HG03575 (cell line): ENCODE measurements around the gene SCNN1B.
"Not testable (repeated sequence)": the region's sequence is repeated elsewhere in the genome, so short reads cannot be mapped to it uniquely, and the experiment has no call there.

ENCODE experiments used
- ATAC-seq: cut with Tn5 transposase; IDR thresholded peaks from one replicate; pipeline ENCODE4 v1.9.1; 2021; ENCODE audit not compliant: unreplicated experiment, insufficient number of reproducible peaks, low FRiP score; ENCODE audit errors: extremely low read depth

The SCNN1B gene

DNA sequence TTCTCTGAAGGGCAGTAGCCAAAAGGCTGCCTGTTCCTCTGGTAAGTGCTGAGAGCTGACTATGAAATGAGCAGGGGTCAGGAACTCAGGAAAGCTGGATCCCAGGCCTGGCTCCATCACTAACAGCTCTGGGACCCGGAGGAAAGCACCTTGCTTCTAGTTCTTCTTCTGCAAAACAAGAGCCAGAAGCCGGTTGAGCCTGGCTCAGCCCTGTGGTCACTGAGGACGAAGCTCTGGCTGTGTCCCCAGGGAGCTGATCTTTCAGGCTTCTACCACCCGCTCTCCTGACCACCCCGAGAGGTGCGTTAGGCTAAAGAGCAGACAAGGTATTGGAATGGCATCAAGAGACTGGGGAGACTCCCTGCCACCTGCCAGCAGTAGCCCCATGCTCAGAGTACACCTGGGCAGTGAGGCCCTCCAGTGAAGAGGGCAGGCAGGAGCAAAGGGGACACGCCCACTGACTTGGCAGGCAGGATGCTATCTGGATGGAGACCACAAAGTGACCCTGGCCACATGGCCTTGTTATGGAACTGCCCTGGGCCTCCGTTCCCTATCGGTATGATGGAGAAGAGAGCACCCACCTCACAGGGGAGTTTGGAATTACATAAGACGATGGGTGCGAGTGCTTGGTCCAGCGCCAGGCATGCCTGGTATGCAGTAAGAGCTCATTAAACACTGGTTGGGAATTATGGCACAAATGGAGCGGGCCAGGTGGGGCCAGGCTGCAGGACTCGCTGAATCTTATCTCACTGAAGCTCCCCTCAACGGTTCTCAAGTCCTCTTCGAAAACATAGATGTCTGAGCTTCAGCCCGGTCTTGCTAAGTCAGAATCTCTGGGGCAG lies 89.5 kb downstream of the SCNN1B start:
- ATAC-seq: no peak

DNA sequence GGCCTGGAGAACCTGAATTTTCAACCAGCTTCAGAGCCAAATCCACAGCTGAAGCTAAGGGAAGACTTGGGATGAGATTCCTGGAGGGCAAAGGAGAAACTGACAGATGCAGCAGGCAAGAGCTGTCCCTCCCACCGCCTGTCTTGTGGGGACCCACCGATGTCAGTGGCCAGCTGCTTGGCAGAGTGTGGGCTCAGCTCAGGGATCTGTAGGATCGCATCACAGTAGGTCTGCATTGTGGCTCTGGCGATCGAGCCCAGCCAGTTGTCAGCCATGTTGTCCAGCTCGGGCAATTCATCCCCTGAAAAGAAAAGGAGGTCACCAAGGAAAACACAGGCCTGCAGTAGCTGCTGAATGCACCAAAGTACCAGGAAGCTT lies 90.1 kb downstream of the SCNN1B start:
- ATAC-seq: no peak

DNA sequence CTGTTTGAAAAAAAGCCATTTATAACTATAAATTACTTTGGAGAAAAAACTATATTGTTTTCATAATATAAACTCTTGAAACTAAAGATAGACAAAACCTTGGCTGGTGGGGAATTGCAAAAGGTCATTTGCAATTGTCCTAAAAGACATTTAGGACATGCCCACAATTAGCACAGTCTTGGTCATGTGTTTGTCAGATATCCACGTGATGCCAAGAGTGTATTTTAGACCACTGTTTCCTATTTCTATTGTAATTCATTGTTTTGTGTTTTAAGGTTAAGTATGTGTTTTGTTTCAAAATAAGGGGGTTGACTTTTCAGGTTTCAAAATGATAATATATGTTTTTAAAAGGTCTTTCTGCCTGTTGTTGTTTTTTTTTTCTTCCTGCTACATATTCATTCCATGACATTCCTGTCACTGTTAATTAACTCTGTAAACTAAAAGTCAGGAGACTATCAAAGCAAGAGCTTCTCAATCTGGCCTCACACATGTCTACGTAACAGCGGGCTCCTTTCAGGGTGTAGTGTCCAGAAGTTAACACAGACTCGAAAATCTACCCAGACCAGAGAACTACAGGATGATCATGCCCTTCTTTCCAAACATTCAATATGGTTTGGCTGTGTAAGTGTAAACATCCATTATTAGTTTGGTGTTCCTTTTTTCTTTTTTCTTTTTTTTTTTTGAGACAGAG lies 92.2 kb downstream of the SCNN1B start:
- no peak for ATAC-seq

DNA sequence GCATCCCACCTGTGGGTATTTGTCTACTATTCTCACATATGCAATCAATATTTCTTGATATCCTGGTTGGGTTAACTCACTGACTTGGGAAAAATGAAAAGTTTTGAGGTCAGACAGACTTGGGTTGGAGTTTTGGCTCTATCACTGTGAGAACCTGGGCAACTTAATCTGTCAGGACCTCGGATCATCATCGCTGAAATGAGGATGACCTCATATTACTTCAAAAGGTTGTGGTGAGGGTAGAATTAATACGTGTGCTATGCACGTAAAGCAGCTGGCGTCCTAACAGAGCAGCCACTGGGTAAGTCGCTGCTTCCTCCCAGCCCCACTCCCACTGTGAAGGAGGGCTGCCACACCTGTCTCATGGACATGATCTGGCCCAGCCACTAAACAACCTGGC lies 93.6 kb downstream of the SCNN1B start:
- no peak for ATAC-seq

DNA sequence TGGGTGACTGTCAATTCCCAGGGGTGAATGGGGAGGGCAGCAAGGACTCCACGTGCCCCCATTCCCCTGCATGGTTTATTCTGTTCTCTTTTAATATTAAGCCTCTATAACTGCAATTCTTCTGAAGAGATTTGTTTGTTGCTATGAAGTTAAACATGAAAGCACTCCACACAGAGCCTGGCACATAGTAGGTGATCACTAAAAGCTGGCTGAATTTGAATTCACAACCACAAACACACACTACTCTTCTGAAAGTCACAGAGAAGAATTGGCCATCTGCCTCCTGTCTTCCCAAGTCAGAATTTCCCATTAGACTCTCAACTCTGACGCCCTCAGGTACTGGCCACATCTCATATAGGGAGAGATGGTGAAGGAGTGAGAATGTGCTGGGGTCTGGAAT lies 95.4 kb downstream of the SCNN1B start:
- ATAC-seq: no peak

DNA sequence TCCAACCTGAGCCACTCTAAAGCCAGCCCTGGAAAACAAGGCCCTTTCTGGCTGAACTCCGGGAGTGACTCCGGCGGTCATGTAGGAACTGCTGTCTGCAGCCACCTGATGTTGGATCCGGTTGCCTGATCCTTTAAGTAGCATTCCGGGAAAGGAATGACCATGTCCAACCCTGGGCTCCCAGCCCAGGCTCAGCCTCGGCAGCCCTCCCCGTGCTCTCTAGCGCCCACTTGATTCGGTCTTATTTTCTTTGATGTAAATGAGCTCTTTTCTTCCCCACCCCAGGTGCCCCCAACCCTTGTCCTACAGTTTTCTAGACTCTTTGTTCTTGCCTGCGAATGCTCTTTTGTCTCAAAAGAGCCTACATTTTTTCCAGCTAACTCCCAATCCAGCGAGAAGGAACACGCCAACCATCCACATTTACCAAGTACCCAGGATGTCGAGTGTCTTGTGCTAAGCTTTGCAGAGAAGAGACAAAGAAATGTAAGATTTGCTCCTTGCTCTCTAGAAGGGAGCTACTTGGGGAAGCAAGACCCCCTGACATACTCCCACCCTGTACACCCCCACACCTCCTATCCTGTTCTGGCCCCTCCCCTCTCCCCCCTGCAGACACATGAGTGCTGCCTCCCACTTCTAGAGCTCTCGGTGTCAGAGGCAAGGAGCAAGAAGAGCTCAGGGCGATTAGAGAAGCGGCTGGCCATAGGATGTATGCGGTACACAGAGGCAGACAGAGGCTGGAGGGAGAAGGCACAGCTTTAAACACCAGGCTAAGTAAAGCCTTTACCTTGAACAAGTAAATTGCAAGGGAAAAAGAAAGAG lies 97.1 kb downstream of the SCNN1B start:
- no peak for ATAC-seq

DNA sequence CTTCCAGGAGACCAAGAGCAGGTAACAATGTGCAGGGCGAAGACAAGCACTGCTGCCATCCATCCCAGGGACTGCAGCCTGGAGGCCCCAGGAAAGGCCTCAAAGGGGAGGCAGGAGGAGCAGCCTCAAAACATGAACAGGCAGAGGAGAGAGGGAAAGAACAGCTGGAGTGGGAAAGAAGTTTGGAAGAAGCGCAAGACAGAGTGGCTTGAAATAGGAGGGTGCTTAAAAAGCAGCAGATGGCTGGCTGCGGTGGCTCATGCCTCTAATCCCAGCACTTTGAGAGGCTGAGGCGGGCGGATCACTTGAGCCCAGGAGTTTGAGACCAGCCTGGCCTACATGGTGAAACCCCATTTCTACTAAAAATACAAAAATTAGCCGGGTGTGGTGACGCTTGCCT lies 98.3 kb downstream of the SCNN1B start:
- not testable (repeated sequence) for ATAC-seq

DNA sequence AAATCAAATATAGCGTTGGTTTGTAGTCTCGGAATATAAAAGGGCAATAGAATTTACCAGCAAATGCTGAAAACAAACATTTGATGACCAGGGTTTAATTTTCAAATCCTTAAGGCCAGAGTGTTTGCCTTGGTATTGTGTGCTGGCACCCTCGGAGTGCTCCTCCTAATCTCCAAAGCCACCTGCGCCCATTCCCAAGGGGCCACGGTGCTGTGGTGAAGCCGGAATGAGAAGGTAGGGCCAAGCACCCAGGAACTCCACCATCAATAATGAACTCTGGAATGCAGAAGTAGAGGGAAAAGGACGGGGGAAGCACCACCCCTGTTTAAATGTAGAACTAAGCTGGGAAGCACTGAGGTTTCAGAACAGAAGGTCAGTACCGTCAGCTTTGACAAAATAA lies 99.0 kb downstream of the SCNN1B start:
- no peak for ATAC-seq

DNA sequence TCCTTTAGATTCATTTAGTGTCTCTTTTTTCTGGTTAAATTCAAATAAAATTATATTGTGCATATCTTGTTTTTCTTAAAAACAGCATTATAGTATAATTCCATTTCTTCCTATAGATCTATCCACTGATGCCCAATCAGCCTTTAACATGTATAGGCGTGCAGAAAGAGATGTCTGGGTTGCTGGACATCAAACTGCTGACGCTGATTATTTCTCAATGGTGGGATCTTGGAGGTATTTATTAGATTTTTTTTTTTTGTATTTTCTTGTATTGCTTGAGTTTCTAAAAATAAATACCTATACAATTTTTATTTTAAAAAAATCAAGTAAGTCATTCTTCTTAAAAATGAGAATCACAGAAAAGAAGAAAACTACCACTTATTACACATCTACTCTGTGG lies 100.0 kb downstream of the SCNN1B start:
- ATAC-seq: no peak

DNA sequence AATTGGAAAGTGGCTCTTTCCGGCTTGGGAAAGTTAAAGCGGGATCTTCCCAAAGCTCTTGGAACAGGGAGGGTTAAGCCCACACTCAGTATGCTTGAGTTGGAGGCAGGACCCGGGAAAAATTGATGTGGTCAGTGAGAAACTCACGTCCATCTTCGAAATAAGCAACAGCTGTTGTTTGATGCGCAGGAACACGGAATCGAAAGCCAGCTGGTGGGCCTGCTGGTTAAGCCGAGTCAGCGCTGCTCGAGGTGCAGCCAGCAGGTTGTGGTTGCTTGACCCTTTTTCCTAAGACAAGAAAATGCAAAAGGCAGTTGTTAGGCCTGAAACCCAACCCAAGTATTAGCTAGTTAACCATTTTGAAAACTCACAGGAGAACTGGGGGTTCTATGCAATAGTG lies 101.4 kb downstream of the SCNN1B start:
- ATAC-seq: no peak

DNA sequence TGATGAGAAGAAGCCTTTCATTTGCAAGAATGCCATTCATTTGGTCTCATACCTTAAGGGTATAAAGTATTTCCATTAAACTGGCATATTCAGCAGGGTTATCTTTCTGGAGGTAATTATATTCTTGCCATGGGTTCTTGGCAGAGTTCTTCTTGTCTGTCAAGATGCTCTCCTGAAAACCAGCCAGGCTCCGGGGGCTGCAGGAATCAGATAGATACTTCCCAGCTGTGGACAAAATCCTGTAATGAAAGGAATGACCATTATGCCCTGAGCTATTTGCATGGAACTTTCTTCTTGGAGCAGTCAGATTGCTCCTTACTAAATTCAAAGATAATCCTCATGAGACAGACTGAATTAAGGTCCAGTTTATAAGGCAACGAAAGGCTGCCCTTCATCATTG lies 103.9 kb downstream of the SCNN1B start:
- no peak for ATAC-seq

DNA sequence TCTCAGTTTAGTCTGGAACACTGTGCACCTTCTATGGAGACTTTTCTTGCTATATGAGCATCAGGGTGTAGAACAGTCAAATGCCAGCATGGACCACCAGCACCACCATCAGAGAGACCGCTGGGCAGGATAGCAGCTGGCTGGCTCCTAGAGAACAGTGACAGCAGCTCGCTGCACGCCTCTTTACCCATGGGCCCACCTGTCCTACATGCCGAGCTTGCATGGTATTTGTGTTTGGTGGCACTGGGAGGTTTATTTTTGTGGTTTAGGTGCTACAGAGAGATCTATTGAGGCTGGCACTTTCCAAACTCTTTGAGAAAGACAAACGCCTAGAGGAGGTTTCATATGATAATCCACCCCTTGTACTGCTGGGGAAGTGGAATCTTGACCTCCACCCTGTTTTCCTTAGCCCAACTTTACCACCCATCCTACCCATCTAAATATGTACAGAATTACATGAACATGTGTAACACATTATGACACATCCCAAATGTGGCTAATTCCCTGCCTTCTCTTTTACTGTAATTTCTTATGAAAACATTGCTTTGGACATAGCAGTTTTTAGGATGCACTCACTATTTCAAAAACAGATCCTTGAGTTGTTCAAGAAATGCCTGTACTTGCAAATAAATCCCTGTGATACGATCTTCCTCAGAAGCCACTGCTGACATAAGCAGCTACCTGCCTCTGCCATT lies 104.6 kb downstream of the SCNN1B start:
- ATAC-seq: no peak

DNA sequence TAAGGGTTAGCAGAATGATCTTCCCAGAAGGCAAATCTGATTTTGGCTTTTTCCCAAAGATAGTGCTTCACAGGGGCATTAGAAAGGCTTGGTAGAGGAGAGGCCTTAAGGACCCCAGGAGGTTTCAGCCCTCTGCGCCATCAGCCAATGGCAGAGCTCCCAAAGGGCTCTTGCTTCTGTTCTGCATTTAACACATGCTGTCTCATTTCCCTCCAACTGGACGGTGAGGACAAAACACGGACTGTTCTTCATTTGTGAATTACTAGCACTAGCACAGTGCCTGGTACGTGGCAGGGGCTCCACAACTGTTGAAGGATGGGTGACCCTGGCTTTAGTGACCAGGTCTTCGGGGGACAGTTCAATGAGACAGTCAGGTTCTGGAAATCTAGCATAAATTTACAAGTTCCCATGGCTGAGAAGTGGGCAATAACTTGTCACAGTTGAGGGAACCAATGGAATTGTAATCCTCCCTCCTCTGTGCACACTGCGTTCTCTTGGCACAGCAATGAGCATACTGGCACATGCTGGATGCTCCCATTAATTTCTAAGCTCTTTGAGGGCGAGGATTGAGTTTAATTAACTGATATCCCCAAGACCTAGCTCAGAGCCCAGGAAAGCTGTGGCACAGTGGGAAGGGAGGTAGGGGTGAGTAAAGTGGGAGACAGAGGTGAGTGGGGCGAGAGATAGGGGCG lies 105.5 kb downstream of the SCNN1B start:
- no peak for ATAC-seq

DNA sequence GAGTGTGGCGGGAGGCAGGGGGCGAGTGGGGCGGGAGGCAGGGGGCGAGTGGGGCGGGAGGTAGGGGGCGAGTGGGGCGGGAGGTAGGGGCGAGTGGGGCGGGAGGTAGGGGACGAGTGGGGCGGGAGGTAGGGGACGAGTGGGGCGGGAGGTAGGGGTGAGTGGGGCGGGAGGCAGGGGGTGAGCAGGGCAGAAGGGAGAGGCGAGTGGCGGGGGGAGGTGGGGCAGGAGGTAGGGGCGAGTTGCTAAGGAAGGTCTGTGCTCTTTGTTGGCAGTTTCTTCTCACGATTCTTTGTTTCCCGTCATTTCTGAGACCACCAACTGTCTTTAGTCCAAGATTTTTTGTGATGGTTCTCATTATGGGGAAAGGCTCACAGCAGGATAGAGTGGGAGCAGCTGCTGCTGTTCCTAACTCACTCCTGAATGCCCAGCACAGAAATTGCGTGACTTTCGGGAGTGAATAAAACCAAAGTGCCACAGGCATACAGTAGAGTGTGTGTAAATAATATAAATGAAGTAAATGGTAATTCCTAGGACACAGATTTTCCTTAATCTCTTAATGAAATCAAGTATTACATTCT lies 106.2 kb downstream of the SCNN1B start:
- ATAC-seq: no peak

DNA sequence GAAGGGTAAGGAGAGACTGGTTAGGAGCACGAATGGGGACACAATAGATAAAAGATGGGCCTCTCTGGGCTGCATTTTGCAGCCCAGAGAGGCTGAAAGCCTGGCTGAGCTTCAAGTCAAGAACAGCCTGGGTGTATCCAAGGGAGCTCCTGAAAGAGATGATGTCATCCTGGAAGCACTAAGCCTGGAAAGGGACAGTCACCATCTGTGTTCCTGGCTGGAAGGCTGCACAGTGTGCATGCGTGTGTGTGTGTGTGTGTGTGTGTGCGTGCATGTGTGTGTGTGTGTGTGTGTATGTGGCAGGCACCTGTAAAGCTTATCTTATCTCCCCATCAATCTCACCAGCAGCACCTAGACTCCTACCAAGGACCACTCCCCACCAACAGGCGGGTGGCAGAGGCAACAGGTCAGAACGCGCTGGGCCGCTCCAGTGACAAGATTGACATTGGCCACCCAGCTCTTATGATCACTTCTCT lies 106.8 kb downstream of the SCNN1B start:
- no peak for ATAC-seq

DNA sequence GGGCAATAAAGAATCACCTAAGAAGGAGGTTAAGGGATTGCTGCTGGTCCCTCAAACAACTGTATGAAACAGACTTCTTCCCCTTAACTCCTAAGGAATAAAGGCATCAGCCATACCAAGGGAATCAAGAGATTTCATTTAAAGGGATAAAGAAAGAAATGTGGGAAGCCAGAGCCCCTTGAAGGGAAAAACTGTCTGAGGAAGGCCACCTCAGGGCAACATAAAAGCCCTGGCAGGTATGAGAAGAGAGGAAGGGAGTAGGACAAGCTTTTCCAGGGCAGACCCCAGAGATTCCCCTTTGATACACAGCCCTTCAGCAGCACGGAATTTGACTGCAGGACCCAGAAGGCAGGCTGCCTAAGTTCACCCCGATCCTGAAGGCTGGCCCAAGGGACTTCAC lies 107.4 kb downstream of the SCNN1B start:
- no peak for ATAC-seq

DNA sequence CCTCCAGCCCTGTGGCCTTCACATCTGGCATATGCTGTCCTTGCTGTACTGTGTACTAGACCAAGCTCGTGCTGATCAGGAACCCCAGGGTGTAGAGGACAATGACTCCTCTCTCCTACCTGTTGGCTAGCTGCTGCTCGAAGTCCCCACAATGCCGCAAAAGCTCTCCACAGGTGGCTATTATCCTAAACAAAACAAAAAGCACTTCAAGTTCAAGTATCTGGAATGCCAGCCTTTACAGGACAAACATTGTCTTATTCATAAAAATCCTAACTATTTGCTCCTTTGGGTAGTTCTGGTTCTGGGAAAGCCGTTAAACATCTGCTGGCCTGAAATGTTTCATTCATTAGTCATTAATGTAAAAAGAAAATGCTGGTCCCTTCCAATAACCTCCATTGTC lies 108.1 kb downstream of the SCNN1B start:
- no peak for ATAC-seq

DNA sequence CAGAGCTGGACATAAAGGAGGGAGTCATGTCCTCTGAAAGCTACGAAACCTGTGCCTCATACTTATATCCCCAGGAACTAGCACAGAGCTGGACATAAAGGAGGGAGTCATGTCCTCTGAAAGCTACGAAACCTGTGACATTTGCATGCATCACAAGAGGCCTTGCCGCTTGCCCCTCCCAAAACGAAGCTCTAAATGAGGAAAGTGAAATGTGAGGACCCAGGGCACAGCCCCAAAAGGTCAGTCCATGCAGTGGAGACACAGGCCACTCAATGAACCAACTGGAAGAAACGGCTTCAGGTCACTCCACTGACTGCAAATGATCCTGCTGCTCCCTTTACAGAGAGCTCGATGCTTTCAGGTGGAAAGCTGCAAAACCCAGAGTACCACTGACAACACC lies 112.6 kb downstream of the SCNN1B start:
- ATAC-seq: no peak
